Vagina (tissue), 2 donors: ENCODE results near the gene MAP3K9.

ENCODE experiments used
- CTCF ChIP-seq, 3 experiments: fragments of 450-650 bp in 2 of 3; fragments of 200-600 bp in 1 of 3; sonication (generic) in 1 of 3; IDR thresholded peaks; one replicate each; pipeline ENCODE4 v1.5.1; 2017 to 2019; ENCODE audit warnings: antibody characterized with exemption in 3 of 3, mild to moderate bottlenecking in 2 of 3, moderate library complexity in 2 of 3
- POLR2AphosphoS5 ChIP-seq, 2 donors: sonication (generic); formaldehyde crosslinking; IDR thresholded peaks; one replicate each; pipeline ENCODE4 v1.9.0; 2017; ENCODE audit warnings: antibody characterized with exemption in 2 of 2, mild to moderate bottlenecking in 2 of 2, low read depth in 1 of 2; ENCODE audit not compliant: insufficient read depth in 1 of 2

- TF ChIP-seq CTCF (IDR thresholded peaks at IDR 0.05) (no peak), POLR2AphosphoS5 (IDR thresholded peaks at IDR 0.05; ENCODE audit: insufficient read depth in 1 of 2, low read depth in 1 of 2) (no peak)
Measured at GRCh38 chr14:70771781-70772212, 37.5 kb downstream of the MAP3K9 start.
